A673 (cell line): ENCODE data around the gene PLCD1.

Experiments
- EZH2 ChIP-seq: fragments of 200-600 bp; sonication (generic); IDR thresholded peaks from 2 replicates; pipeline ENCODE4 v1.6.1; 2017; ENCODE audit warnings: borderline replicate concordance, low read depth, mild to moderate bottlenecking, mixed read lengths, antibody characterized with exemption, low read length; ENCODE audit not compliant: poor library complexity, severe bottlenecking
- TF ChIP-seq, protein P1 (sequence below): fragments of 300-800, 200-600 bp; sonication (generic); conservative IDR thresholded peaks from 2 replicates; pipeline ENCODE4 v1.5.1; 2017; ENCODE audit warnings: low read depth, mild to moderate bottlenecking, antibody characterized with exemption, low read length, moderate library complexity, mixed read lengths

DNA sequence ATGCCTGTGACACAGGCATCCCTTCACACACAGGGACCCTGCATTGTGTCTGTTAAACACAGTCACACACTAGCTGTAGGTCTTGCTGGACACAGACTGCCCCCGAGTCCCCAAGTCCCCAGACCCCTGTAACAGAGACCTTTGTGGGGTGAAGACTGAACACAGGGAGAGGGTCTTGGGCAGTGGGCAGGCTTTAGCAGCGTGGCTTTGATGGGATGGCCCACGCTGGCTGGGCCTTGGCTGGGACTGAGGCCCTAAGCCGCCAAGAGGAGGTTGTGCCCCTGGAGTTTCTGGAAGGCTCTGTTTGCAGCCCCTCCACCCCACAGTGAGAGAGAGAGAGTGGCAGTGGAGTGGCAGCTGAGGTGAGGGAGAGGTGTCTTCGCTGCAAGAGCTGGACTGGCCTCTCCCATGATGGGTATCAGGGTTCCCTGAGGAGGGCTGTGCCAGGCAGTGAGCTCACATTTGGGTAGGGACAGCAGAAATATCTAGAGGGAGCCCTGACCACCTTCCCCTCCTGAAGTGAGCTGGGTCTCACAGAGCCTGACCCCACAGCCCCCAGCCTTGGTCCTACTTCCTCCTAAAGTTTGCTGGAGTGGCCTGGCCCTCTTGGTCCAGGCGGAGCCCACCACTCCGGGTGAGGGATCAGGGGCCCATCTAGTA, 39.5 kb downstream of the PLCD1 start:
- TF ChIP-seq, protein P1, sequence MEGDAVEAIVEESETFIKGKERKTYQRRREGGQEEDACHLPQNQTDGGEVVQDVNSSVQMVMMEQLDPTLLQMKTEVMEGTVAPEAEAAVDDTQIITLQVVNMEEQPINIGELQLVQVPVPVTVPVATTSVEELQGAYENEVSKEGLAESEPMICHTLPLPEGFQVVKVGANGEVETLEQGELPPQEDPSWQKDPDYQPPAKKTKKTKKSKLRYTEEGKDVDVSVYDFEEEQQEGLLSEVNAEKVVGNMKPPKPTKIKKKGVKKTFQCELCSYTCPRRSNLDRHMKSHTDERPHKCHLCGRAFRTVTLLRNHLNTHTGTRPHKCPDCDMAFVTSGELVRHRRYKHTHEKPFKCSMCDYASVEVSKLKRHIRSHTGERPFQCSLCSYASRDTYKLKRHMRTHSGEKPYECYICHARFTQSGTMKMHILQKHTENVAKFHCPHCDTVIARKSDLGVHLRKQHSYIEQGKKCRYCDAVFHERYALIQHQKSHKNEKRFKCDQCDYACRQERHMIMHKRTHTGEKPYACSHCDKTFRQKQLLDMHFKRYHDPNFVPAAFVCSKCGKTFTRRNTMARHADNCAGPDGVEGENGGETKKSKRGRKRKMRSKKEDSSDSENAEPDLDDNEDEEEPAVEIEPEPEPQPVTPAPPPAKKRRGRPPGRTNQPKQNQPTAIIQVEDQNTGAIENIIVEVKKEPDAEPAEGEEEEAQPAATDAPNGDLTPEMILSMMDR, result no peak
- TF ChIP-seq EZH2, result no peak
